Nephron (organoid): ENCODE data around the gene SVEP1.

Experiments used
- H3K27ac Mint-ChIP-seq, 3 experiments: 2 replicates each; pipeline ENCODE4 v1.8.0; 2020; ENCODE audit warnings: mixed read lengths in 3 of 3, mild to moderate bottlenecking in 2 of 3, moderate library complexity in 1 of 3
- H3K27me3 Mint-ChIP-seq: 2 replicates; pipeline ENCODE4 v1.8.0; 2021; ENCODE audit warnings: low read depth, mild to moderate bottlenecking, moderate library complexity, mixed read lengths
- H3K36me3 Mint-ChIP-seq: 2 replicates; pipeline ENCODE4 v1.8.0; 2020; ENCODE audit warnings: low read depth, mixed read lengths
- H3K4me1 Mint-ChIP-seq: 2 replicates; pipeline ENCODE4 v1.8.0; 2020; ENCODE audit warnings: mixed read lengths
- H3K4me3 Mint-ChIP-seq, 3 experiments: 2 replicates each; pipeline ENCODE4 v1.8.0; 2020; ENCODE audit warnings: mild to moderate bottlenecking in 3 of 3, mixed read lengths in 3 of 3, moderate library complexity in 2 of 3
- H3K9me3 Mint-ChIP-seq: 2 replicates; pipeline ENCODE4 v1.8.0; 2020; ENCODE audit warnings: mixed read lengths
- CTCF ChIP-seq, 3 experiments: fragments of 200-600 bp; sonication (generic); IDR thresholded peaks; one replicate each; pipeline ENCODE4 v1.5.0; 2021; ENCODE audit warnings: antibody characterized with exemption in 3 of 3; ENCODE audit not compliant: unreplicated experiment in 3 of 3

Gene SVEP1

GRCh38 chr9:110575945-110576344 is 3.6 kb downstream of the SVEP1 start:
- peaks cover 9% of the 10 kb centered on the region for H3K9me3 Mint-ChIP-seq
- peaks cover 35% of the 10 kb centered on the region for H3K27me3 Mint-ChIP-seq
- H3K27ac Mint-ChIP-seq: no peak overlapping the region
- TF ChIP-seq CTCF (IDR thresholded peaks at IDR 0.05; ENCODE audit: unreplicated experiment in 3 of 3): no peak
- peaks cover 4% of the 10 kb centered on the region for H3K36me3 Mint-ChIP-seq
- H3K4me1 Mint-ChIP-seq: peaks cover 21% of the 10 kb centered on the region
- H3K4me3 Mint-ChIP-seq: peak overlapping the region in 2 of 3 experiments; percentile 33 to 34

- Mint-ChIP-seq H3K36me3 (peaks cover 4% of the 10 kb centered on the region), H3K4me1 (peaks cover 14% of the 10 kb centered on the region), H3K27me3 (peaks cover 28% of the 10 kb centered on the region), H3K27ac (no peak overlapping the region), H3K4me3 (no peak overlapping the region), H3K9me3 (peaks cover 9% of the 10 kb centered on the region)
- no peak for TF ChIP-seq CTCF (IDR thresholded peaks at IDR 0.05; ENCODE audit: unreplicated experiment in 3 of 3)
Measured at GRCh38 chr9:110575169-110575568, 4.4 kb downstream of the SVEP1 start.

GRCh38 chr9:110573305-110573704 is 6.2 kb downstream of the SVEP1 start:
- TF ChIP-seq CTCF (IDR thresholded peaks at IDR 0.05; ENCODE audit: unreplicated experiment in 3 of 3): no peak

GRCh38 chr9:110571801-110572483 is 7.6 kb downstream of the SVEP1 start:
- H3K9me3 Mint-ChIP-seq: no peaks in the 10 kb centered on the region
- H3K36me3 Mint-ChIP-seq: peaks cover under 1% of the 10 kb centered on the region
- no peak for TF ChIP-seq CTCF (IDR thresholded peaks at IDR 0.05; ENCODE audit: unreplicated experiment in 3 of 3)
- peaks cover 4% of the 10 kb centered on the region for H3K4me1 Mint-ChIP-seq
- peaks cover under 1% of the 10 kb centered on the region for H3K27me3 Mint-ChIP-seq
- no peak overlapping the region for H3K4me3 Mint-ChIP-seq
- no peak overlapping the region for H3K27ac Mint-ChIP-seq

More at GRCh38 chr9:110573305-110573704, 6.2 kb downstream of the SVEP1 start:
- Mint-ChIP-seq H3K27ac (peak overlapping the region in 1 of 3 experiments; percentile 56), H3K27me3 (peaks cover 12% of the 10 kb centered on the region), H3K4me3 (peak overlapping the region in 1 of 3 experiments; percentile 35), H3K36me3 (peaks cover 4% of the 10 kb centered on the region), H3K4me1 (peaks cover 4% of the 10 kb centered on the region), H3K9me3 (peaks cover 6% of the 10 kb centered on the region)

GRCh38 chr9:110566156-110566555 is 13.4 kb downstream of the SVEP1 start:
- peak overlapping the region in 2 of 3 experiments; percentile 4 to 61 for H3K27ac Mint-ChIP-seq
- H3K4me1 Mint-ChIP-seq: no peaks in the 10 kb centered on the region
- H3K9me3 Mint-ChIP-seq: no peaks in the 10 kb centered on the region
- no peak for TF ChIP-seq CTCF (IDR thresholded peaks at IDR 0.05; ENCODE audit: unreplicated experiment in 3 of 3)
- peaks cover 4% of the 10 kb centered on the region for H3K36me3 Mint-ChIP-seq
- H3K27me3 Mint-ChIP-seq: no peaks in the 10 kb centered on the region
- H3K4me3 Mint-ChIP-seq: no peak overlapping the region

GRCh38 chr9:110561826-110562225 is 17.7 kb downstream of the SVEP1 start:
- H3K27me3 Mint-ChIP-seq: no peaks in the 10 kb centered on the region
- no peaks in the 10 kb centered on the region for H3K4me1 Mint-ChIP-seq
- no peak for TF ChIP-seq CTCF (IDR thresholded peaks at IDR 0.05; ENCODE audit: unreplicated experiment in 3 of 3)
- no peak overlapping the region for H3K4me3 Mint-ChIP-seq
- H3K27ac Mint-ChIP-seq: peak overlapping the region in 1 of 3 experiments; percentile 3
- no peaks in the 10 kb centered on the region for H3K9me3 Mint-ChIP-seq
- peaks cover 4% of the 10 kb centered on the region for H3K36me3 Mint-ChIP-seq
